Measurements from ENCODE around the gene JAKMIP1. TPM values are rescaled to one million over a fixed set of nuclear protein-coding genes. Genes with fewer than 3 reads are reported as not detected.

Gene JAKMIP1
- total RNA-seq, 4 donors from 2014 or later = 1.2 to 6.6 TPM; not detected in 2

- no peak for TF ChIP-seq POLR2A (IDR thresholded peaks at IDR 0.05)
- TF ChIP-seq, protein P1, sequence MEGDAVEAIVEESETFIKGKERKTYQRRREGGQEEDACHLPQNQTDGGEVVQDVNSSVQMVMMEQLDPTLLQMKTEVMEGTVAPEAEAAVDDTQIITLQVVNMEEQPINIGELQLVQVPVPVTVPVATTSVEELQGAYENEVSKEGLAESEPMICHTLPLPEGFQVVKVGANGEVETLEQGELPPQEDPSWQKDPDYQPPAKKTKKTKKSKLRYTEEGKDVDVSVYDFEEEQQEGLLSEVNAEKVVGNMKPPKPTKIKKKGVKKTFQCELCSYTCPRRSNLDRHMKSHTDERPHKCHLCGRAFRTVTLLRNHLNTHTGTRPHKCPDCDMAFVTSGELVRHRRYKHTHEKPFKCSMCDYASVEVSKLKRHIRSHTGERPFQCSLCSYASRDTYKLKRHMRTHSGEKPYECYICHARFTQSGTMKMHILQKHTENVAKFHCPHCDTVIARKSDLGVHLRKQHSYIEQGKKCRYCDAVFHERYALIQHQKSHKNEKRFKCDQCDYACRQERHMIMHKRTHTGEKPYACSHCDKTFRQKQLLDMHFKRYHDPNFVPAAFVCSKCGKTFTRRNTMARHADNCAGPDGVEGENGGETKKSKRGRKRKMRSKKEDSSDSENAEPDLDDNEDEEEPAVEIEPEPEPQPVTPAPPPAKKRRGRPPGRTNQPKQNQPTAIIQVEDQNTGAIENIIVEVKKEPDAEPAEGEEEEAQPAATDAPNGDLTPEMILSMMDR (IDR thresholded peaks at IDR 0.05) = no peak
These were observed 19.3 kb downstream of the JAKMIP1 start for GRCh38 chr4:6180841-6181631.

DNA sequence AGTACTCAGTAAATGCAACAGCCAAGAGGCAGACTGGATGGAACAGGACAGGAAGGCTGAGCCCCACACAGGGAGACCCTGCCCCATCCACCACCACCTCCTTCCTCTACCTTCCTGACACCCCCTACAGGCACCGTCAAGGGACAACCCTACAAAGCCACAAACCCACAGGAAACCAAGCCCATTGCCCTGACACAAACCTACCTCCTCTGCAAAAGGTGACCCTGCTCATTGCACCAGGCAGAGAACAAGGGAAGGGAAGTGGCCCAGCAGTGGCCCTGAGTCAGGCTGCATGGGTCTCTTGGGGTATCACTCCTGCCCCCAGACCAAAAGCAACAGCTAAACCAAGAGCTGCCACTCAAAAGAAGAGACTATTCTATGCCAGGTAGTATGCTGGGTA, 21.0 kb downstream of the JAKMIP1 start:
- Histone ChIP-seq H3K27ac (no peak overlapping the region), H3K36me3 (no peaks in the 10 kb centered on the region), H3K27me3 (no peaks in the 10 kb centered on the region), H3K4me1 (no peaks in the 10 kb centered on the region), H3K4me3 (no peak overlapping the region), H3K9me3 (peaks cover 0 to 5% (median 1%) of the 10 kb centered on the region in 4 donors)
- TF ChIP-seq, protein P1 (IDR thresholded peaks at IDR 0.05) = no peak
- no peak for TF ChIP-seq POLR2A (IDR thresholded peaks at IDR 0.05)
- no peak for DNase-seq

More at GRCh38 chr4:6180841-6181631, 19.3 kb downstream of the JAKMIP1 start:
- H3K4me1 ChIP-seq = no peaks in the 10 kb centered on the region
- H3K4me3 ChIP-seq = no peak overlapping the region
- DNase-seq = peak in 2 of 3 donors; percentile 5 to 18
- peaks cover 0 to 5% (median 1%) of the 10 kb centered on the region in 4 donors for H3K9me3 ChIP-seq
- H3K36me3 ChIP-seq = no peaks in the 10 kb centered on the region
- no peak overlapping the region for H3K27ac ChIP-seq
- no peaks in the 10 kb centered on the region for H3K27me3 ChIP-seq

DNA sequence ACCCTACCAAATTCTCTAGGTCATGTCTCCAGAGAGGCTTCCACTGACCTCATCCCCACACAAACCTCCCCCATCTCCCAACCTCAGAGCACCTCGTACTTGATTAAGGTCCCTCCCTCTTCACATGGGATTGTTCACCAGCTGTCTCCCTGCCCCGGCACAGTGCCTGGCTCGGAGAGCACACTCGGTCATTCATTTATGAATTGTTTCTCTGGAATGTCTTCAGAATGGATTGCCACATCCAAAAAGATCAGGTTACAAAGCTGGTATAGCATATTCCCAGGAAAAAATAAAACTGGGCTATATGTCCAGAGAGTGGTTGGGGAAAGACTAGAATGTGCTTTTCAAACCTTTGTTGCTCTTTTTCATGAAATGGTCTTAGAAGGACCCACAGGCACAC, 21.6 kb downstream of the JAKMIP1 start:
- no peaks in the 10 kb centered on the region for H3K4me1 ChIP-seq
- H3K9me3 ChIP-seq = peaks cover 0 to 5% (median 1%) of the 10 kb centered on the region in 4 donors
- TF ChIP-seq, protein P1 (IDR thresholded peaks at IDR 0.05) = no peak
- TF ChIP-seq POLR2A (IDR thresholded peaks at IDR 0.05) = no peak
- H3K27me3 ChIP-seq = no peaks in the 10 kb centered on the region
- H3K27ac ChIP-seq = no peak overlapping the region
- no peak for DNase-seq
- H3K36me3 ChIP-seq = no peaks in the 10 kb centered on the region
- no peak overlapping the region for H3K4me3 ChIP-seq

GRCh38 chr4:6177587-6178197, 22.7 kb downstream of the JAKMIP1 start:
- peaks cover 0 to 5% (median 1%) of the 10 kb centered on the region in 4 donors for H3K9me3 ChIP-seq
- no peaks in the 10 kb centered on the region for H3K36me3 ChIP-seq
- H3K27me3 ChIP-seq = no peaks in the 10 kb centered on the region
- H3K4me3 ChIP-seq = no peak overlapping the region
- H3K4me1 ChIP-seq = no peaks in the 10 kb centered on the region
- H3K27ac ChIP-seq = no peak overlapping the region
- peak in 2 of 3 donors; percentile 37 to 74 for DNase-seq
- TF ChIP-seq, protein P1 (IDR thresholded peaks at IDR 0.05) = no peak
- no peak for TF ChIP-seq POLR2A (IDR thresholded peaks at IDR 0.05)

GRCh38 chr4:6175426-6175825, 24.9 kb downstream of the JAKMIP1 start:
- H3K4me1 ChIP-seq = no peaks in the 10 kb centered on the region
- DNase-seq = no peak
- TF ChIP-seq POLR2A (IDR thresholded peaks at IDR 0.05) = no peak
- TF ChIP-seq, protein P1 (IDR thresholded peaks at IDR 0.05) = no peak

More at GRCh38 chr4:6175426-6175825, 24.9 kb downstream of the JAKMIP1 start:
- no peak overlapping the region for H3K27ac ChIP-seq
- no peak overlapping the region for H3K4me3 ChIP-seq
- H3K27me3 ChIP-seq = no peaks in the 10 kb centered on the region
- H3K36me3 ChIP-seq = no peaks in the 10 kb centered on the region
- H3K9me3 ChIP-seq = peaks cover 0 to 2% (median 0%) of the 10 kb centered on the region in 4 donors
